GM18499 (cell line): Measurements from ENCODE around the gene GON4L.
"Not testable (repeated sequence)": the region's sequence is repeated elsewhere in the genome, so short reads cannot be mapped to it uniquely, and the experiment has no call there.

Experiments
- ATAC-seq: cut with Tn5 transposase; IDR thresholded peaks from one replicate; pipeline ENCODE4 v1.9.1; 2021; ENCODE audit warnings: moderate number of reproducible peaks; ENCODE audit not compliant: insufficient read depth, unreplicated experiment

GON4L gene

DNA sequence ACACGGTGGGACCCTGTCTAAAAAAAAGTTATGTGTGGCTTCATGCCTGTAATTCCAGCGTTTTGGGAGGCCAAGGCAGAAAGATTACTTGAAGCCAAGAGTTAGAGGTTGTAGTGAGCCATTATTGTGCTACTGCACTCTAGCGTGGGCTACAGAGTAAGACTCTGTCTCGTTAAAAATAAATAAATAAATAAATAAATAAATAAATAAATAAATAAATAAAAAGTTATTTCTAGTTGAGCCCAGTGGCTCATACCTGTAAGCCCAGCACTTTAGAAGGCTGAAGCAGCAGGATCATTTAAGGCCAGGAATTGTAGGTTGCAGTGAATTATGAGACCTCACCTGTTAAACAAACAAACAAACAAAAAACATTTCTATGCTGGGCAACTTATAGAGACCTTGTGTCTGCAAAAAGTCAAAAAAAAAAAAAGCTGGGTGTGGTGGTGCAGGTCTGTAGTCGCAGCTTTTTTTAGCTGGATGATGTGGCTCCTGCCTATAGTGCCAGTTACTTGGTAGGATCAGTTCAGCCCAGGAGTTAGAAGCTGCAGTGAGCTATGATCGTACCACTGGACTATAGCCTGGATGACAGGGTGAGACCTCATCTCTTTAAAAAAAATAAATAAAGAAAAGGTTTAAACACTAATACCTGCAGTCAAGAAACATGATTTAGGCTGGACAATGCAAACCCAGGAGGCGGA, 25.6 kb downstream of the GON4L start:
- no peak for ATAC-seq

DNA sequence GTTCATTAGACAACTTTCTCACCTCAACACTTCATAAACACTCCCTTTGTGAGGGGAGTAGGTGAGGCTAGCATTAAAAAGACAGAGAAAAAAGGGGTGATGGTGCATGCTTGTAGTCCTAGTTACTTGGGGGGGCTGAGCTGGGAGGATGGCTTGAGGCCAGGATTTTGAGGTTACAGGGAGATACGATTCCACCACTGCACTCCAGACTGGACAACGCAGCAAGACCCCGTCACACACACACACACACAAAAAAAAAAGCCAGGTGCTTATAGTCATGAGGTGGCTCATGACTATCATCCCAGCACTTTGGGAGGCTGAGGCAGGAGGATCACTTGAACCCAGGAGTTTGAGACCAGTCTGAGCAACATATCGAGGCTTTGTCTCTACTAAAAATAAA, 29.6 kb downstream of the GON4L start:
- ATAC-seq, result no peak

DNA sequence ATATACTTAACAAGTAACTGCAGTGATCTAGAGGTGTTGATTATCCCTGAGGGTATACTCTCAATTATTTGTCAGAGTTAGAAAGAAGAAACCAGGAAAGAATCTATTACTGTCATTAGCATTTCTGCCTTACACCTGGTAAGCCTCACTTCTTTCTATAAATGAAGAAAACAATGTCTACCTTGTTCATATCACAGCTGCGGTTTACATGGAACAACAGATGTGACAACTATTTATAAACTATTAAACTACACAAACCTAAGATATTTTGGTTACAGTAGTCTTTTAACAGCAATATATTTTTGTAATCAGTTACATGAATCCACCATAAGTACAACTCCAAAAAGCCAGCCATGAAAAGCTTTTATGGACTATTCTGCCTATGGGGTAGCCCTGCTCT, 40.7 kb downstream of the GON4L start:
- no peak for ATAC-seq

DNA sequence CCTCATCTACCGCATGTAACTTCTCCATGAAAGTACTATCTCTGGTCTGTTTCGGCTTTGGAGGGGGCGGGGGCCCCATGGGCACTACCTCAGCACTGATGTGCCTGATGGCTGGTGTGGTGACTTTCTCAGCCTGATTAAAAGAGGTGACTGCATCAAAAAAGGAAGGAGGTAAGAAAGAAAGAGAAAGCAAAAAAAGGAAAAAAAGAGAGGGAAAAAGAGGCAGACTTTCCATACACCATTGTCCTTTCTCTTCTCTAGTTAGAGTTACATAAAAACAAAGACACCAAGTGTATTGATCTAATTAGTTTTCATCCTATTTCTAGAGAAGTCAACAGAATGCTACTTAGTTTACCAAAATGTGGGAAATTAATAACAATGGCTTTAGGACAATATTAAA, 43.3 kb downstream of the GON4L start:
- ATAC-seq, result no peak

DNA sequence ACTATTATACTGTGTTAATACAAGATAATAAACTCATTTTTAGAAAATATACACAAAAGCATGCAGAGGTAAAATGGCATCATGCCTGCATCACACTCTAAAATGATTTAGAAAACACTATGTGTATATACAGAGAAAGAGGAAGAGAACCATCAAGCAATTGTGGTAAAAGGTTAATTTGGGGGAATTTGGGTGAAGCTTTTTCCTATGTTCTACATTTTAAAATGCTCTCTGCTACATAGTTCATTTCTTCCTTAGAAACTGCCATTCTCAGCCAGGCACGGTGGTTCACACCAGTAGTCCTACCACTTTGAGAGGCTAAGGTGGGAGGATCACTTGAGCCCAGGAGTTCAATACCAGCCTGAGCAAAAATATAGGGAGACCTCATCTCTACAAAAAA, 44.1 kb downstream of the GON4L start:
- ATAC-seq, result no peak

DNA sequence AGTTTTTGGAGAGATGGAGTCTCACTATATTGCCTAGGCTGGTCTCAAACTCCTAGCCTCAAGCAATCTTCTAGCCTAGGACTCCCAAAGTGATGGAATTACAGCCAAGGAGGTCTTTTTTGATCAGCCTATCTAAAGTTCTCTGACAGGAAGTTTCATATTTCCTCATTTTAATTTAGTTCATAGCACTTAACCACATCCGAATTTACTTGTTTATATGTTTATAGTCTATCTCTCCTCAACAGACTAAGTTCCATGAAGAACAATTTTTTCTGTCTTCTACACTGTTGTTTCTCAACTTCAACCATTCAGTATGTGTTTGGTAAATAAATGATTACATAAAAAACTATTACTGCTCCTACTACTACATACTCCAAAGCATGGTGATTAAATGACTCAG, 47.9 kb downstream of the GON4L start:
- ATAC-seq, result no peak

DNA sequence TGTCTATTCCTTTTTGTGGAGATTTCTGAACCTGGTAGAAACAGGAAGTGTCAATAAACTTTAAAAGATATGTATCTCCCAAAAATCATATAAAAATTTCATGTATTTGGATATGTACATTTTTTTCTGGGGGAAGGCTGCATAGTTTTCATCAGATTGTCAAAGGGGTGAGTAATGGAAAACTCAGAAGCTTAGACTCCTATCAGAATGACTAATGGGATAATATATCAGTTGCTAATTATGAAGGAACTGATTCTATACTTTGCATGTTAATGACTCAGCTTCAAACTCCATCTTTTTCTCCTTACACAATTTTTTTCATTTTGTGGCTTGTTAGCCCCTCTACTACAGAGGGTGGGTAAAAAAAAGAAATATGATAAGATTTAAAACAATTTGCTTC, 55.9 kb downstream of the GON4L start:
- ATAC-seq, result no peak

DNA sequence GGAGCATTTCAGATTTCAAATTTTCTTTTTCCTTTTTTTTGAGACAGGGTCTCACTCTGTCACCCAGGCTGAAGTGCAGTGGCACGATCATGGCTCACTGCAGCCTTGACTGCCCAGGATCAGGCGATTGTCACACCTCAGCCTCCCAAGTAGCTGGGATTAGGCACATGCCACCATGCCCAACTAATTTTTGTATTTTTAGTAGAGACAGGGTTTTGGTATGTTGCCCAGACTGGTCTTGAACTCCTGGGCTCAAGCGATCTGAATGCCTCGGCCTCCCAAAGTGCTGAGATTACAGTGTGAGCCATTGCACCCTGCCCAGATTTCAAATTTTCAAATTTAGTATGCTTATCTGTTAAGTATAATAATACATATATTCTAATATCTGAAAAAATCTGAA, 61.4 kb downstream of the GON4L start:
- not testable (repeated sequence) for ATAC-seq

DNA sequence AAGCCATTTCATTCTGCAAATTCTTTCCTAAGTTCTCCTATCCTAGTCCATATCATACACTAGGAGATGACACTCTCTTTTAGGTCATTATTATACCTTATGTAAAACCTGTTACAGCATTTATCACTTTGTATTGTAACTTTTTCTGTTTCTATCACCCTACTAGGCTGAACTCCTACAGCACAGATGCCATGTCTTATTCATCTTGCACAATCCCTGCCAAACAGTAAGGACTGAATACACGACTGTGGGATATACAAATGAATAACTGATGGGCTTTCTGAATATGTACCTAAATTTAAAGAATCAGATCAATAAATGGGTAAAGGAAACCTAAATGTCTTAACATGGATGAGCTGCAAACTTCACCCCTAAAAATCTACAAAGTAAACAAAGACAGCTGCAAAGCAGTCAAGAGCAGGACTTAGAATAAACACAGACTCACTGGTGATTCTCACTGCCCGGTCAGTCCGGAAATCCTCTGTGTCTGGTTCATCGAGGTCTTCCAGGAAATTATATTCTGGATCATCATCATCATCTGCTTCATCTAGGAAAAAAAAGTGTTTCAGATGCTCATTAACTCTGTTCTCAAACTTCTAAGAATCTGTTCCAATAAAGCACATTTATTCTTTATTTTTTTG, 62.3 kb downstream of the GON4L start:
- ATAC-seq, result no peak

DNA sequence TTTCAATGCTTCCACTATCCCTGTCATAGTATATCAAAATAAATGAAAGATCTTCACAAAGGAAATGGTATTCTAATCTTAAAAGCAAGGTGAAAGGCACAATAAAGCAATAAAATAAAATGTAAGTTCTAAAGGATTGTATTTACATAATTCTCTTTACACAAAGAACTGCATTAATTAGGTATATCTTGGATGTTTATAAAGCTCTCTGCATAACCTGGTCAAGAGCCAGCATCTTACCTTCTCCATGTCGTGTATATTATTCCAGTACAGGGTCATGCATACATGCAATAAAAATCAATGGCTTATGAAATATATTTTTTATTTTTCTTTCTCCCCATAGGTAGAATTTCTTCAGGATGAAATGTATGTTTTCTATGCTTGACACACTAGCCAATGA, 63.8 kb downstream of the GON4L start:
- ATAC-seq, result no peak

DNA sequence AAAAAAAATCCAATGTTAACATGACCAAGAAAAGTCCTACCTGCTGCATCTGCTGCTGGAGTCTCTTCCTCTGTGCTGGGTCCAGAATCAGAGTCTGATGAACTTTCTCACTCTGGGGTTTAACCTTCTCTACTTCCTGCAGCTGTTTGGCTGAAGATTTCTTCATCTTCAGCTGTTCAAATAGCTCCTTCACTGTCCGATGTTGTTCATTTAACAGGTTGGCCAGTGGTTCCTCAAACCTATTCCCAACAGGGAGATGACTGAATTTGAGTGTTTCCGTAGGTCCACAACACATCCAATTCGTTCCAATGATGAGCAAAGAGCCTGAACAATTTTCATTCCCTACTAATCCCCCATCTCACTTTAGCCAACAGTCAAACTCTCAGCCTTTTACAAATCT, 79.4 kb downstream of the GON4L start:
- ATAC-seq, result no peak

DNA sequence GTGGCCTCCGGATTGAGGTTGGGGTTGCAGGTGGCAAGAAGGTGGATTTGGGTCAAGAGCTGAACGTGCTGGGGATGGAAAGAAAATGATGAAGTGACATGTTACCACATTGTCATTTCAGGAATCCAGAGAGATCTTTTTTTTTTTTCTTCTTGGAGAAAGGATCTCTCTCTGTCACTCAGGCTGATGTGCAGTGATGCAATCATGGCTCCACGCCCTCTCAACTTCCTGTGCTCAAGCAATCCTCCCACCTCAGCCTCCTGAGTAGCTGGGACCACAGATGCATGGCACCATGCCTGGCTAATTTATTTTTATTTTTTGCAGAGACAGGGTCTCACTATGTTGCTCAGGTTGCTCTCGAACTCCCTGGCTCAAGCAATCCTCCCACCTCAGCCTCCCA, 80.6 kb downstream of the GON4L start:
- no peak for ATAC-seq

DNA sequence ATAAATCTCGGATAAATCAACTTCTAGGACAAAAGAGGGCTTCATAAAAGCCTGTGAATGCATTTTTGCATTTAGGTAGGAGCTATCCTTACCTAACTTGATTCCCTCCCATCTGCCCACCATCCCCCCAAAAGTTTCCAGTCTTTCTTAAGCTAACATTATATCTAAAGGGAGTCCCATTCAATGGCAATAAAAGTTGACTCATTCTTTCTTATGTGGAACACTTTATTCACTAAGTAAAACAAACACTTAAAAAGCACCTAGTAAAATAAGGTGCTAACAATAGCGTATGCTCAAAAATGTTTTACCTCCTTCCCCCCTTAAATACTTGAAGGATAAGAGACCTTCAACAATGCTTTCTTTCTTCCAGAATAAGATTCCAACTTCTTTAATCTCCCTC, 83.8 kb downstream of the GON4L start:
- ATAC-seq, result no peak

DNA sequence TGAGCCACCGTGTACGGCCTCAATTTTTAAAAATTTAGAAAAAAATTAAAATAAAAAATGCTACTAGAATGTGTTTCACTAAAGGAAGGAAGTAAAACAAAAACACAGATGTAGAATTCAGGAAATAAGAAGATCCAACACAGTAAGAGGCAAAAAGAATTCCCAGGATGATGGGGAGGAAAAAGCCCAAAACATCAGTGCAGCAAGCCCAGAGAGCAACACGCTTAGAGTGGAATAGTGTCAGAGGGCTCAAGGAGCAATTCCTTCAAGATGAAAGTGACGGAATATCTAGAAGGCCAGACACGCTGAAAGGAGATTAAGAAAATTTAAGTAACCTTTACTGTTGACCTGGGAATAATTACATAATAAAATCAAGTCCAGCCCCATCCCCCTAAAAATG, 87.8 kb downstream of the GON4L start:
- ATAC-seq, result no peak

DNA sequence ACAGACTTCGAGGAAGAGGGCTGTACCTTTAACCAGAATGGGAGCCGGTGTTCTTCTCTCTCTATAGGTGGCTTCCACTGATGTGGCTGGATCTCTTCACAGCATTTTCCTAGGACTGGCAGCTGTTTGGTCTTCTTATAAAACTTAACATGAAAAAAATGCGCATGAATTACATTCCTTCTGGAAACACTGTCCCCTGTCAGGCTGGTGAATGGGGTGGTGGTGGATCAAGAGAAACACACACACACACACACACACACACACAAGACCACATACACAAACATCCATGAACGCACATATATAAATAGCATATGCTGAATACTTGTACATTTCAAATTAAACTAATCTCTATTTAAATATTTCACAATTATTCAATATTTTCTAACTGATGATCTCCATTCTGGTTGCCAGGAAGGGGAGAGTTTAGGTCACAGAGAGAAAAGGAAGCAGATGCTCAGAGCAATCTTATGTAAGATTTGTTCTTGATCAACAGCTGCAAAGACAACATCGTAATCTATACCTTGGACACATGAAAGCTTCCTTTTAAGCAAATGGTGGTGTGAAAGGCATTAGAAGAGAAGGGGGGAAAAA, 89.5 kb downstream of the GON4L start:
- not testable (repeated sequence) for ATAC-seq

DNA sequence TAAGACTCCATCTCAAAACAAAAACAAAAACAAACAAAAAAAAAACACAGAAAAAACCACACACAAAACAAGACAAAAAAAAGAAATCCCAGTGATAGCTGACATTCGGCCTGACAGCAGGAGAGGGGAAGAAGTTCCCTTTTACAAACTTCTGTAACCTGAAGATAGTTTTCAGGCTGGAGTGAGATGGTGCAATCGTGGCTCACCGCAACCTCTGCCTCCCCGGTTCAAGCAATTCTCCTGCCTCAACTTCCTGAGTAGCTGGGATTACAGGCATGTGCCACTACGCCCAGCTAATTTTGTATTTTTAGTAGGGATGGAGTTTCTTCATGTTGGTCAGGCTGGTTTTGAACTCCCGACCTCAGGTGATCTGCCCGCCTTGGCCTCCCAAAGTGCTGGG, 93.0 kb downstream of the GON4L start:
- not testable (repeated sequence) for ATAC-seq

DNA sequence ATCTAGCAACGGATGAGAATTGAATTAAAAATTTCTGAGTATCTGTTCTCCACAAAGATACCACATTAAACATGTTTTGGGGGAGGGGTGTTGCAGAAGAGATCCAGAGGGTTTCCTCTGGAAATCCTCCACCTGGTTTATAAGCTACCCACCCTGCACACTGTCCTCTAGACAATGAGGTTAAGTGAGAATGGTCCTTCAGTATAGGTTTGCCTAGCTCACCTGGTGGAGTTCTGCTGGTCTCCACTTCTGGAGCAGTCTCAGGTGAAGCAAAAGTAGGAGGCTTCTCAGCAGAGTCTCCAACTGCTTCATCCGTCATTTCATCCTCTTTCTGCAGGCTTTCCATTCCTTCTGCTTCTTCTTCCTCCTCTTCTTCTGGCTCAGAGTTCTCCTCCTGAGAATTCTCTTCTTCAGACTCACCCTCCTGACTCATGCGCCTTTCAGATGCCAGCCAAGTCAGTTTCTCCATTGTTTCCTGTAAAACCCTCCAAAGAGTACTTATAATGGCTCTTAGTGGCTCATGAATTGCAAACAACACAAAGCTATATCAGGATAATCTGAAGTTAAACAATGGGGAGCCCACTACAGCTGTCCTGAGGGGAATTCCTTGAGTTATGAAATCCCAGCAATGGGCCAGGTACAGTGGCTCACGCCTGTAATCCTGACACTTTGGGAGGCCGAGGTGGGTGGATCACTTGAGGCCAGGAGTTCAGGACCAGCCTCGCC, 93.8 kb downstream of the GON4L start:
- not testable (repeated sequence) for ATAC-seq

DNA sequence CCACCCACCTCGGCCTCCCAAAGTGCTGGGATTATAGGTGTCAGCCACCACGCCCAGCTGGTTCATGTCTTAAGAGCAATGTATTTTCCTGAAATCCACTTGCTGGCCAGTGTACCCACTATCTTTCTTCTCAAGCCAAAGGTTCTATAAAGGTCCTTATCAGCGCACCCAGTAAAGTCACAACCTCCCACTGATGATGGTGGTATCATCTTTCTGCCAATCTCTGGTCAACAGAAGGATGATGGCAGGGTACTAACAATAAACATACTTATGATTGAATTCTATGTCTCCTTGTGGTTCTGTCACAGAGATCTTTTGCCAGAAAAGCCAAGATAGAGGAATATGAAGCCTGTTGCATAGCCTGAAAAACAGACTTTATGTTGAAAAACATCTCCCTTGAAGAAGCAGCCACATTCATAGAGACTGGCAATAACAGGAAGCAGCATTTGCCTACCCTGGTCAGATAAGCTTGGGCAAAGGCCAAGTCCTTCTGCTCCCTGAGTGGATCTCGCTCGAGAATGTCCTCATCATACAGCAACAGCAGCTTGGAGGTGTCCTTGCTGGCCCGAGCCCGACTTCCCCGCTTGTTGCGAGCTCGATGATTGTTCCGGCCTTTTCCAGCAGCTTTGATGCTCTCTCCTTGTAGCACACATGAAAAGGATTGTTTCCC, 95.1 kb downstream of the GON4L start:
- ATAC-seq, result no peak

DNA sequence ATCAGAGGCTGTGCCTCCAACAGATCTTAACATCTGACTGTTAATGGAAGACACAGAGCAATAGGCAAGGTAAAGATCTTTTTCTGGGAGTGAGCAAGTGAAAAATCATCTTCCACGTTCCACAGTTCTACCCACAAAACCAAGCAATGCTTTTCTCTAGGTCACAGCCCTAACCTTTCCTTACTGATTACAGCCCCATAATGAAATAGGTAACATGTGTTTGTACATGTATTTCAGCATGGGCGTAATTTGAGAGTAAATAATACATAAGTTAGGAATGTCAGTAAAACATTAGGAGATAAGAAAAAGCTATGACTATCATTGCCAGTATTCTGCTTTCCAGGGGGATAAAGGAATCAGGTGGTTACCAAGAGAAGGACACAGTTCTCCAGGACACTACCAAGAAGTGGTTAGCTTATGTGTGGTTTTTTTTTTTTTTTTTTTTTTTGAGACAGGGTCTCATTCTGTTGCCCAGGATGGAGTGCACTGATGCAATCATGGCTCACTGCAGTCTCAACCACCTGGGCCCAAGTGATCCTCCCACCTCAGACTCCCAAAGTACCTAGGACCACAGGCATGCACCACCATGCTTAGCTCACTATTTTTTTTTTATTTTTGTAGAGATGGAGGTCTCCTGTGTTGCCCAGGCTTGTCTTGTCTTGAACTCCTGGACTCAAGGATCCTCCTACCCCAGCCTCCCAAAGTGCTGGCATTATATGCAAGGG, 96.1 kb downstream of the GON4L start:
- no peak for ATAC-seq

DNA sequence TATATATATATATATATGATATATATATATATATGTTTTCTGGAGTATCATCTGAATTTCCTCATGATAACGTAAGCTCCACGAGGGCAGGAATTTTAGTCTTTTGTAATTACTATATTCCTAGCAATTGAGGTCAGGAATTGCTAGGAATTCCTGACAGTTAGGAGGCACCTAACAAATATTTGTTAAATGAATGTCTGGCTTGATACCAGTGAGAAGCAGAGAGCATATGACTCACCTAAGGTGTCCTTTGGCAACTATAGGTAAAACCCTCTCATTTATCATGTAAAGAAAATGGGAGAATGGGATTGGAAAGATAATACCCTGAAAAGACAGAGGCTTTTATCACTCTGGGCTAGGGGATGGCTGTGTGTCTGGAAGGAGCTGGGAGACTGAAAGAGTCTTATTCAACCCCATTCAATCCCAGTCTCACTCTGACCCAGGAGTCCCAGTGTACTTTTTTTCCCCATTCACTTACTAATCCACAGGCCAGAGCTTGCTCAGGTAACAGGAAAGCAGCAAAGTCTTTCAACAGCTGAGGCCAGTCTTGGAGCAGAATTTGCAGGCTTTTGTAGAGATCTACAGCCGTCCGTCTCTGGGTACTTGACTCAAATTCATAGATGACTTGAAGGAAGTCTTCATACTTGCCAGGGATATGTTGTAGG, 96.9 kb downstream of the GON4L start:
- no peak for ATAC-seq
